Gastroesophageal sphincter (tissue), 4 donors: ENCODE data around the gene SCYGR8. TPM values are rescaled to one million over a fixed set of nuclear protein-coding genes. Genes with fewer than 3 reads are reported as not detected.

Experiments
- ATAC-seq: fragments of 150-250 bp; one replicate; pipeline ENCODE4 v1.9.1; 2016; ENCODE audit warnings: mild to moderate bottlenecking, moderate library complexity
- H3K27ac ChIP-seq, 4 donors: fragments of 200-600 bp; sonication (generic) in 3 of 4; 1 replicate in 3 of 4; 2 replicates in 1 of 4; pipeline ENCODE4 v1.5.1; 2016 to 2019
- H3K27me3 ChIP-seq: fragments of 200-600 bp; sonication (generic); one replicate; pipeline ENCODE4 v1.5.1; 2019
- H3K36me3 ChIP-seq, 2 donors: fragments of 200-600 bp; sonication (generic); one replicate each; pipeline ENCODE4 v1.5.1; 2019; ENCODE audit warnings: control low read depth in 1 of 2
- H3K4me1 ChIP-seq, 3 donors: fragments of 200-600 bp; sonication (generic); 1 replicate in 2 of 3; 2 replicates in 1 of 3; pipeline ENCODE4 v1.5.1; 2016 to 2019; ENCODE audit warnings: control low read depth in 2 of 3
- H3K4me3 ChIP-seq, 2 donors: fragments of 200-600 bp; sonication (generic); one replicate each; pipeline ENCODE4 v1.5.1; 2019; ENCODE audit warnings: mild to moderate bottlenecking in 1 of 2, moderate library complexity in 1 of 2
- H3K9me3 ChIP-seq, 3 donors: fragments of 200-600 bp; sonication (generic); one replicate each; pipeline ENCODE4 v1.5.1; 2017 to 2019; ENCODE audit warnings: control low read depth in 2 of 3
- EP300 ChIP-seq: sonication (generic); formaldehyde crosslinking; IDR thresholded peaks from one replicate; pipeline ENCODE4 v1.6.1; 2017; ENCODE audit warnings: antibody characterized with exemption, mild to moderate bottlenecking
- POLR2A ChIP-seq, 2 donors: fragments of 450-650 bp; IDR thresholded peaks; one replicate each; pipeline ENCODE4 v1.6.1; 2017; ENCODE audit warnings: antibody characterized with exemption in 2 of 2, mild to moderate bottlenecking in 2 of 2, moderate library complexity in 1 of 2
- POLR2AphosphoS5 ChIP-seq: sonication (generic); formaldehyde crosslinking; IDR thresholded peaks from one replicate; pipeline ENCODE4 v1.6.1; 2017; ENCODE audit warnings: antibody characterized with exemption
- WGBS, 2 donors: methylation state at CpG; one replicate each; pipeline ENCODE4 v1.1.5; 2018; ENCODE audit warnings: low coverage in 1 of 2; 5-methylcytosine and 5-hydroxymethylcytosine counted together
- small RNA-seq, 4 donors: library from RNA; depleted of rRNA; stranded (forward); fragments of <200 nt; gene quantifications; one replicate each; pipeline ENCODE3, GENCODE V24; 2016
- total RNA-seq, 4 donors: library from RNA; depleted of rRNA; stranded (reverse); fragments of >200 nt; gene quantifications; one replicate each; pipeline ENCODE4 v1.1.0, GENCODE V29; 2016
- TF ChIP-seq, protein P1 (sequence below), 4 experiments: fragments of 200-600 bp in 2 of 4; fragments of 450-650 bp in 2 of 4; sonication (generic) in 1 of 4; IDR thresholded peaks; one replicate each; pipeline ENCODE4 v1.5.1; 2017 to 2019; ENCODE audit warnings: antibody characterized with exemption in 4 of 4, mild to moderate bottlenecking in 2 of 4, moderate library complexity in 2 of 4

Gene SCYGR8
- total RNA-seq, 4 donors from 2014 or later = not detected

DNA sequence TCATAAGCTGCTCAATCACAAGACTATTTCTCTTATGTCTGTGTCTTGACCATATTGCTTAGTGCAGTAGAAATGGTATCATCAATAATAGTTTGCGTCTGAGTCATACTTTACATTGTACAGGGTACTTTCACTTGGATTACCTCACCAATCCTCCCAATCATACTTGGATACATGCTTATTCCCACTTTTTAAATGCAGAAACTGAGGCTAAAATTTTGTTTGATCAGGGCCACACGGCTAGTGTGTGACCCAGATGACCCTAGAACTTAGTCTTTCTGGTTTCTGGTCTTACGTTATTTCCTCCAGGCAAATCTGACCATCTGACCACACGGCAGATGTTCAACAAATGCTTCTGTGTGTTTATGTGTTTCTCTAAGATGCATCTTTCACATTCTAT lies 44.1 kb downstream of the SCYGR8 start:
- no peaks in the 10 kb centered on the region for H3K9me3 ChIP-seq
- no peaks in the 10 kb centered on the region for H3K4me1 ChIP-seq
- no peak for TF ChIP-seq POLR2A (IDR thresholded peaks at IDR 0.05)
- H3K36me3 ChIP-seq = no peaks in the 10 kb centered on the region
- H3K4me3 ChIP-seq = no peak overlapping the region
- 52 to 53% methylated on average over 4 of the region's 4 CpGs for WGBS, 2 donors
- H3K27ac ChIP-seq = no peak overlapping the region
- no peaks in the 10 kb centered on the region for H3K27me3 ChIP-seq
- no peak for ATAC-seq

DNA sequence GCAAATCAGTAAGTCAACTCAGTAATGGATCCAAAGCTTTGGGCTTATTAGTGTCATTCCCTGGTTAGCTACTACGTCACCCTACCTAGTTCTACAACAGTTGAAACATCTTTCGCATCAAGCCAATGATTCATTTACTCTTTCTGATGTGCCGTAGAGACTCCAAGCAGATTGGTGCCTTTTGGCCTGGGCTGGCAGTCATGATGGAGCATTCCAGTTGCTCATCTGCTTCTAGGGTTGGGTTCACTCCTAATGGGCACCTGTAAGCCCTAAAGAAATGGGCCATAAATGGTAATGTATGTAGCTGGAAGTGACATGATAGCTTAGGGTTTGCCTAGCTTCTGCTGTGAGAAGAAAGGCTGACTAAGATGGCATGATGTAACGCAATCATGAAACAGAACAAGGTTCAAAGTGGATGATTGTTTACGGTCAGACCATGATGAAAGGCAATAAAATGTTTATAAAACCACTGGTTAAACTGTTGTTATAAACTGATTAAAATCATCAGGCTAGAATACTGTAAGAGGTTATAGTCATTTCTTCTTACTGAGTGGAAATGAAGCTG lies 47.5 kb downstream of the SCYGR8 start:
- Histone ChIP-seq H3K9me3 (no peaks in the 10 kb centered on the region), H3K27me3 (no peaks in the 10 kb centered on the region), H3K36me3 (no peaks in the 10 kb centered on the region), H3K27ac (no peak overlapping the region), H3K4me1 (no peaks in the 10 kb centered on the region), H3K4me3 (no peak overlapping the region)
- WGBS, 2 donors = 84% methylated on average over 4 to 5 of the region's 5 CpGs
- TF ChIP-seq EP300 (no peak), POLR2AphosphoS5 (no peak), POLR2A (IDR thresholded peaks at IDR 0.05) (no peak)
- TF ChIP-seq, protein P1, sequence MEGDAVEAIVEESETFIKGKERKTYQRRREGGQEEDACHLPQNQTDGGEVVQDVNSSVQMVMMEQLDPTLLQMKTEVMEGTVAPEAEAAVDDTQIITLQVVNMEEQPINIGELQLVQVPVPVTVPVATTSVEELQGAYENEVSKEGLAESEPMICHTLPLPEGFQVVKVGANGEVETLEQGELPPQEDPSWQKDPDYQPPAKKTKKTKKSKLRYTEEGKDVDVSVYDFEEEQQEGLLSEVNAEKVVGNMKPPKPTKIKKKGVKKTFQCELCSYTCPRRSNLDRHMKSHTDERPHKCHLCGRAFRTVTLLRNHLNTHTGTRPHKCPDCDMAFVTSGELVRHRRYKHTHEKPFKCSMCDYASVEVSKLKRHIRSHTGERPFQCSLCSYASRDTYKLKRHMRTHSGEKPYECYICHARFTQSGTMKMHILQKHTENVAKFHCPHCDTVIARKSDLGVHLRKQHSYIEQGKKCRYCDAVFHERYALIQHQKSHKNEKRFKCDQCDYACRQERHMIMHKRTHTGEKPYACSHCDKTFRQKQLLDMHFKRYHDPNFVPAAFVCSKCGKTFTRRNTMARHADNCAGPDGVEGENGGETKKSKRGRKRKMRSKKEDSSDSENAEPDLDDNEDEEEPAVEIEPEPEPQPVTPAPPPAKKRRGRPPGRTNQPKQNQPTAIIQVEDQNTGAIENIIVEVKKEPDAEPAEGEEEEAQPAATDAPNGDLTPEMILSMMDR (IDR thresholded peaks at IDR 0.05) = no peak
- no peak for ATAC-seq

Small RNAs within 50 kb of the gene (small RNA-seq; reads per million reads assigned to genes)
- gene RNA5SP121 = 0 reads per million in 4 donors
- gene SNRPGP8 = 0 reads per million in 4 donors

Other genes starting within 250 kb of the SCYGR8 start
- gene SCYGR2, start 147.0 kb upstream of the SCYGR8 start, total RNA-seq = not detected
- gene SCYGR3, start 131.1 kb upstream of the SCYGR8 start, total RNA-seq = not detected
- gene SCYGR4, start 128.4 kb upstream of the SCYGR8 start, total RNA-seq = under 1 TPM in 1 of 4 donors, not detected in 3; 0.62 TPM
- gene SCYGR5, start 79.1 kb upstream of the SCYGR8 start, total RNA-seq = not detected
- gene SLC19A3, start 27.9 kb upstream of the SCYGR8 start, total RNA-seq = 1 to 10 TPM in 2 of 4 donors, under 1 TPM in 1, not detected in 1; 0.69 to 3.5 (median 1.8) TPM
- gene SCYGR6, start 21.1 kb upstream of the SCYGR8 start, total RNA-seq = not detected
- not detected for gene SCYGR7, start 17.6 kb upstream of the SCYGR8 start, total RNA-seq
- gene CCL20, start 67.9 kb downstream of the SCYGR8 start, total RNA-seq = 1 to 10 TPM in 1 of 4 donors, not detected in 3; 3.1 TPM
- not detected for gene DAW1, start 125.7 kb downstream of the SCYGR8 start, total RNA-seq